Neural cell (in vitro differentiated cells): ENCODE data around the gene LHFPL2.

Experiments used
- EP300 ChIP-seq: fragments of 450-650 bp; conservative IDR thresholded peaks from 2 replicates; pipeline ENCODE4 v1.6.1; 2014; ENCODE audit warnings: antibody characterized with exemption, mild to moderate bottlenecking, moderate library complexity; ENCODE audit not compliant: poor library complexity, severe bottlenecking
- EZH2 ChIP-seq: fragments of 200-600, 300-800 bp; shearing (Covaris generic), sonication (generic); IDR thresholded peaks from 2 replicates; pipeline ENCODE4 v1.6.1; 2014; ENCODE audit warnings: antibody characterized with exemption, low read length, borderline replicate concordance, mild to moderate bottlenecking; ENCODE audit not compliant: insufficient read depth, poor library complexity, severe bottlenecking
- MXI1 ChIP-seq: fragments of 450-650 bp; conservative IDR thresholded peaks from 2 replicates; pipeline ENCODE4 v1.6.1; 2014; ENCODE audit warnings: antibody characterized with exemption, mild to moderate bottlenecking; ENCODE audit not compliant: poor library complexity, severe bottlenecking
- POLR2AphosphoS5 ChIP-seq: IDR thresholded peaks from 2 replicates; pipeline ENCODE4 v1.6.1; 2012
- TF ChIP-seq, protein P1 (sequence below): fragments of 450-650 bp; IDR thresholded peaks from 2 replicates; pipeline ENCODE4 v1.5.1; 2014; ENCODE audit warnings: antibody characterized with exemption, mild to moderate bottlenecking, moderate library complexity; ENCODE audit not compliant: poor library complexity, severe bottlenecking
- TF ChIP-seq, protein P2 (sequence below): IDR thresholded peaks from 2 replicates; pipeline ENCODE4 v1.6.1; 2012; ENCODE audit warnings: borderline replicate concordance

DNA sequence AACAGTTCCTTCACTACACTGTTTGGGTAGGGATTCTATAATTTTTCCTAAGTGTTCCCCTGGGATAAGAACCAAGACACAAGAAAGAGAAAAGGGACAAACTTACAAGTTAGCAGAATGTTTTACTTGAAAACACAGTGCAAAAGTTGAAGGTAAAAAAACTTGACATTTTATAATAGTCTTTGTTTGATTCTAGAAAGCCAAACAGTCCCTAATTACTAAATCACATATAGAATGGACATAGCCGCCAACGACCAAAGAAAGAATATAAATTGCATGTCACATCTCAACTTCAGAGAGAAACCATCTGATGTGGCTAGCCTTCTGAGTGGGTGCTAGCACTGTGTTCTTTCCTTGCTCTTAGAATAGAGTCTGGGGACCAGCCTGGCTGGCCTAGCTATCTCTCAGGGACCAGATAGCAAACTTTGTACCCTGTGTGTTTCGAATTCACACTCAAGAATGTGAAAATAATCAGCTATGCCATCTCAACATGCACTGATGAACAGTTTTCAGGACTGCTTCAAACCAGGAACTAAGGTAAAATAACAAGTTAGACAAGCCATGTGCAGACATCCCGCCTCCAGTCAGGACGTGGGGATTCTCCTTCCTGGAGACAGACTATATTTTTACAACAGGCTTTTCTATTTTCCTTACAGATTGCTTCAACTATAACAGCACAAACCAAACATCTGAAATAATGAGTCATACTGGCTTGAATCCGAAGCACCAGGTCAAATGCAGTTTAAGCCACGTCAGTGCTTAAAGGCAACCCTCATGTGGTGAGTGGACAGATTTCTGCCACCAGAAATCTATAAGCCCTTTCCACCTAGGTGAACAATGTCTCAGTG is 53.7 kb downstream of the LHFPL2 start:
- TF ChIP-seq EP300 (no peak), POLR2AphosphoS5 (no peak), MXI1 (no peak), EZH2 (no peak)
- TF ChIP-seq, protein P1, sequence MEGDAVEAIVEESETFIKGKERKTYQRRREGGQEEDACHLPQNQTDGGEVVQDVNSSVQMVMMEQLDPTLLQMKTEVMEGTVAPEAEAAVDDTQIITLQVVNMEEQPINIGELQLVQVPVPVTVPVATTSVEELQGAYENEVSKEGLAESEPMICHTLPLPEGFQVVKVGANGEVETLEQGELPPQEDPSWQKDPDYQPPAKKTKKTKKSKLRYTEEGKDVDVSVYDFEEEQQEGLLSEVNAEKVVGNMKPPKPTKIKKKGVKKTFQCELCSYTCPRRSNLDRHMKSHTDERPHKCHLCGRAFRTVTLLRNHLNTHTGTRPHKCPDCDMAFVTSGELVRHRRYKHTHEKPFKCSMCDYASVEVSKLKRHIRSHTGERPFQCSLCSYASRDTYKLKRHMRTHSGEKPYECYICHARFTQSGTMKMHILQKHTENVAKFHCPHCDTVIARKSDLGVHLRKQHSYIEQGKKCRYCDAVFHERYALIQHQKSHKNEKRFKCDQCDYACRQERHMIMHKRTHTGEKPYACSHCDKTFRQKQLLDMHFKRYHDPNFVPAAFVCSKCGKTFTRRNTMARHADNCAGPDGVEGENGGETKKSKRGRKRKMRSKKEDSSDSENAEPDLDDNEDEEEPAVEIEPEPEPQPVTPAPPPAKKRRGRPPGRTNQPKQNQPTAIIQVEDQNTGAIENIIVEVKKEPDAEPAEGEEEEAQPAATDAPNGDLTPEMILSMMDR = no peak
- TF ChIP-seq, protein P2, sequence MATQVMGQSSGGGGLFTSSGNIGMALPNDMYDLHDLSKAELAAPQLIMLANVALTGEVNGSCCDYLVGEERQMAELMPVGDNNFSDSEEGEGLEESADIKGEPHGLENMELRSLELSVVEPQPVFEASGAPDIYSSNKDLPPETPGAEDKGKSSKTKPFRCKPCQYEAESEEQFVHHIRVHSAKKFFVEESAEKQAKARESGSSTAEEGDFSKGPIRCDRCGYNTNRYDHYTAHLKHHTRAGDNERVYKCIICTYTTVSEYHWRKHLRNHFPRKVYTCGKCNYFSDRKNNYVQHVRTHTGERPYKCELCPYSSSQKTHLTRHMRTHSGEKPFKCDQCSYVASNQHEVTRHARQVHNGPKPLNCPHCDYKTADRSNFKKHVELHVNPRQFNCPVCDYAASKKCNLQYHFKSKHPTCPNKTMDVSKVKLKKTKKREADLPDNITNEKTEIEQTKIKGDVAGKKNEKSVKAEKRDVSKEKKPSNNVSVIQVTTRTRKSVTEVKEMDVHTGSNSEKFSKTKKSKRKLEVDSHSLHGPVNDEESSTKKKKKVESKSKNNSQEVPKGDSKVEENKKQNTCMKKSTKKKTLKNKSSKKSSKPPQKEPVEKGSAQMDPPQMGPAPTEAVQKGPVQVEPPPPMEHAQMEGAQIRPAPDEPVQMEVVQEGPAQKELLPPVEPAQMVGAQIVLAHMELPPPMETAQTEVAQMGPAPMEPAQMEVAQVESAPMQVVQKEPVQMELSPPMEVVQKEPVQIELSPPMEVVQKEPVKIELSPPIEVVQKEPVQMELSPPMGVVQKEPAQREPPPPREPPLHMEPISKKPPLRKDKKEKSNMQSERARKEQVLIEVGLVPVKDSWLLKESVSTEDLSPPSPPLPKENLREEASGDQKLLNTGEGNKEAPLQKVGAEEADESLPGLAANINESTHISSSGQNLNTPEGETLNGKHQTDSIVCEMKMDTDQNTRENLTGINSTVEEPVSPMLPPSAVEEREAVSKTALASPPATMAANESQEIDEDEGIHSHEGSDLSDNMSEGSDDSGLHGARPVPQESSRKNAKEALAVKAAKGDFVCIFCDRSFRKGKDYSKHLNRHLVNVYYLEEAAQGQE = no peak
